Brain microvascular endothelial cell (primary cell): Measurements from ENCODE around the gene ST3GAL3.

Experiments used
- DNase-seq: peaks from one replicate; pipeline ENCODE4 v3.0.0-alpha.2; 2020
- H3K27ac ChIP-seq: fragments of 250-450 bp; sonication (Bioruptor Pico); 2 replicates; pipeline ENCODE4 v1.5.1; 2020; ENCODE audit warnings: mild to moderate bottlenecking, moderate library complexity
- H3K27me3 ChIP-seq: fragments of 250-450 bp; sonication (Bioruptor Pico); replicated peaks from 2 replicates; pipeline ENCODE4 v1.5.1; 2020; ENCODE audit warnings: mild to moderate bottlenecking
- H3K36me3 ChIP-seq: fragments of 250-450 bp; sonication (Bioruptor Pico); replicated peaks from 2 replicates; pipeline ENCODE4 v1.5.1; 2020; ENCODE audit warnings: mild to moderate bottlenecking
- H3K4me3 ChIP-seq: 2 replicates; pipeline ENCODE4 v1.5.1; 2011; ENCODE audit warnings: low read depth, mild to moderate bottlenecking, control low read depth, low read length, moderate library complexity
- CTCF ChIP-seq: IDR thresholded peaks from 2 replicates; pipeline ENCODE4 v1.5.1; 2011; ENCODE audit warnings: low read depth, mild to moderate bottlenecking, moderate library complexity, low read length, control low read depth, inconsistent platforms; ENCODE audit errors: missing control alignments
- in situ Hi-C: cut with HindIII; loops from 2 replicates; pipeline ENCODE4 v1.10.0; 2017; ENCODE audit warnings: low sequenced_read_pairs, low pct_ligation_motif_present

Gene ST3GAL3

GRCh38 chr1:43786960-43787359, 79.6 kb downstream of the ST3GAL3 start:
- no peak for DNase-seq
- H3K27ac ChIP-seq, result no peak overlapping the region
- in situ Hi-C loops, result no loop called here
- no peaks in the 10 kb centered on the region for H3K36me3 ChIP-seq
- no peaks in the 10 kb centered on the region for H3K27me3 ChIP-seq
- no peak overlapping the region for H3K4me3 ChIP-seq
- no peak for TF ChIP-seq CTCF

- no peak for TF ChIP-seq CTCF
- no peak for DNase-seq
- H3K36me3 ChIP-seq, result no peaks in the 10 kb centered on the region
- in situ Hi-C loops, result no loop called here
- H3K27me3 ChIP-seq, result no peaks in the 10 kb centered on the region
- no peak overlapping the region for H3K4me3 ChIP-seq
- no peak overlapping the region for H3K27ac ChIP-seq
Observed at GRCh38 chr1:43789604-43790550, 82.5 kb downstream of the ST3GAL3 start.

- no peaks in the 10 kb centered on the region for H3K36me3 ChIP-seq
- H3K27me3 ChIP-seq, result no peaks in the 10 kb centered on the region
- no peak for TF ChIP-seq CTCF
- H3K4me3 ChIP-seq, result no peak overlapping the region
- no peak overlapping the region for H3K27ac ChIP-seq
- no peak for DNase-seq
- in situ Hi-C loops, result no loop called here
Observed at GRCh38 chr1:43791243-43791642, 83.9 kb downstream of the ST3GAL3 start.

GRCh38 chr1:43796111-43796581, 88.8 kb downstream of the ST3GAL3 start:
- TF ChIP-seq CTCF, result no peak
- peak; percentile 50 for DNase-seq

GRCh38 chr1:43797891-43798290, 90.6 kb downstream of the ST3GAL3 start:
- Histone ChIP-seq H3K36me3 (peaks cover 2% of the 10 kb centered on the region), H3K27me3 (no peaks in the 10 kb centered on the region), H3K27ac (no peak overlapping the region), H3K4me3 (no peak overlapping the region)
- DNase-seq, result no peak
- in situ Hi-C loops, result no loop called here
- no peak for TF ChIP-seq CTCF

More at GRCh38 chr1:43796111-43796581, 88.8 kb downstream of the ST3GAL3 start:
- no peaks in the 10 kb centered on the region for H3K27me3 ChIP-seq
- H3K4me3 ChIP-seq, result no peak overlapping the region
- no peak overlapping the region for H3K27ac ChIP-seq
- H3K36me3 ChIP-seq, result peaks cover under 1% of the 10 kb centered on the region
- in situ Hi-C loops, result no loop called here
